Natural killer cell (primary cell): Measurements from ENCODE around the gene RBP5. TPM values are rescaled to one million over a fixed set of nuclear protein-coding genes. Genes with fewer than 3 reads are reported as not detected.

Source experiments
- ATAC-seq, 3 donors: fragments of 150-1000 bp in 2 of 3; fragments of 200-7000 bp in 1 of 3; cut with Tn5 transposase; 1 replicate in 1 of 3; 2 replicates in 2 of 3; pipeline ENCODE4 v1.10.0; 2021; ENCODE audit warnings: mild to moderate bottlenecking in 2 of 3, moderate library complexity in 2 of 3
- DNase-seq, 2 donors: peaks; one replicate each; pipeline versions ENCODE4 v3.0.0 to v3.0.0-alpha.2; 2013 to 2021; ENCODE audit warnings: mixed read lengths in 1 of 2
- H3K27ac ChIP-seq: one replicate; pipeline ENCODE4 v1.5.1; 2013; ENCODE audit warnings: mild to moderate bottlenecking, low read length
- H3K27me3 ChIP-seq: one replicate; pipeline ENCODE4 v1.6.1; 2013; ENCODE audit warnings: low read length; ENCODE audit not compliant: control insufficient read depth, insufficient read depth
- H3K36me3 ChIP-seq: one replicate; pipeline ENCODE4 v1.6.1; 2013; ENCODE audit warnings: low read length; ENCODE audit not compliant: control insufficient read depth, insufficient read depth
- H3K4me1 ChIP-seq: one replicate; pipeline ENCODE4 v1.6.1; 2013; ENCODE audit warnings: low read length; ENCODE audit not compliant: control insufficient read depth, insufficient read depth
- H3K4me3 ChIP-seq: one replicate; pipeline ENCODE4 v1.5.1; 2013; ENCODE audit warnings: low read length
- H3K9me3 ChIP-seq: one replicate; pipeline ENCODE4 v1.6.1; 2013; ENCODE audit warnings: low read length; ENCODE audit not compliant: control insufficient read depth, insufficient read depth
- H3K27ac Mint-ChIP-seq, 2 donors: one replicate each; pipeline ENCODE4 v1.8.0; 2022; ENCODE audit warnings: mild to moderate bottlenecking in 2 of 2, mixed read lengths in 2 of 2, moderate library complexity in 1 of 2
- H3K27me3 Mint-ChIP-seq, 2 donors: one replicate each; pipeline ENCODE4 v1.8.0; 2022; ENCODE audit warnings: low read depth in 2 of 2, mixed read lengths in 2 of 2
- H3K36me3 Mint-ChIP-seq: one replicate; pipeline ENCODE4 v1.8.0; 2022; ENCODE audit warnings: mixed read lengths
- H3K4me1 Mint-ChIP-seq, 2 donors: one replicate each; pipeline ENCODE4 v1.8.0; 2022; ENCODE audit warnings: mixed read lengths in 2 of 2
- H3K4me3 Mint-ChIP-seq: one replicate; pipeline ENCODE4 v1.8.0; 2022; ENCODE audit warnings: mild to moderate bottlenecking, moderate library complexity, mixed read lengths
- H3K9me3 Mint-ChIP-seq, 2 donors: one replicate each; pipeline ENCODE4 v1.8.0; 2022; ENCODE audit warnings: mixed read lengths in 2 of 2
- CTCF ChIP-seq: fragments of 200-600 bp; IDR thresholded peaks from one replicate; pipeline ENCODE4 v1.8.0; 2022; ENCODE audit warnings: antibody characterized with exemption
- WGBS: methylation state at CpG from one replicate; pipeline ENCODE4 v1.1.7; 2013; ENCODE audit warnings: missing lambda C conversion rate; ENCODE audit not compliant: insufficient coverage; 5-methylcytosine and 5-hydroxymethylcytosine counted together
- intact Hi-C: fragments of 100-400 bp; cut with micrococcal nuclease; formaldehyde crosslinking; loops from one replicate; pipeline ENCODE4 v1.14.2; 2022
- total RNA-seq, 4 donors: library from RNA; stranded (reverse); fragments of 120-200 nt in 1 of 4; gene quantifications; one replicate each; pipeline versions ENCODE4 v1.2.3 to v1.2.4, GENCODE V29; 2013 to 2022

Gene RBP5
- total RNA-seq, 3 donors from 2014 or later (not counting 1 experiment from before 2014, with no cell fraction given), result not detected

DNA sequence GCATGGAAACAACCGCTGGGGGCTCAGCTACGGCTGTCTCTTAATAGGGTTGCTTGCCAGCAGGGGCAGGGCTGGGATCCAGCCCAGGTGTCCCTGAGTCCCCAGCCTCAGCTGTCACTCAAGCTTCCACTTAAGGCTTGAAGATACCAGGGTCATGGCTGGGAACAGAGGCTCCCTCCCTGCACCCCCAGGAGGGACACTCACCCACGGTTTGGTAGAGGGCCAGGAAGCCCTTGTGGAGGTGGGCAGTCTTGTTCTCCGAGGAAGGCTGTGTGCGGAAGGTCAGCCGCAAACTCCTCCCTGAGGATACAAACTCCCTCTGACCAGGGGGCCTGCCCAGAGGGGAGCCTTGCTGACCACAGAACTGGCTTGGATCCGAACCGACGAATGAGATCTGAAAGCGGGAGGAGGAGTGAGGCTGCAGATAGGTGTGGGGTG, 27.0 kb downstream of the RBP5 start:
- TF ChIP-seq CTCF, result no peak
- Histone ChIP-seq H3K36me3 (peaks cover 17% of the 10 kb centered on the region), H3K4me1 (no peaks in the 10 kb centered on the region), H3K27ac (no peak overlapping the region), H3K27me3 (no peaks in the 10 kb centered on the region), H3K4me3 (no peak overlapping the region), H3K9me3 (no peaks in the 10 kb centered on the region)
- intact Hi-C loops, result no loop called here
- H3K9me3 Mint-ChIP-seq, result peaks cover 2 to 5% of the 10 kb centered on the region in 2 donors
- no peak overlapping the region for H3K4me3 Mint-ChIP-seq
- H3K27me3 Mint-ChIP-seq, result no peaks in the 10 kb centered on the region
- ATAC-seq (no peak), DNase-seq (no peak)
- 95% methylated on average over 10 of the region's 10 CpGs for WGBS
- peaks cover 13% of the 10 kb centered on the region for H3K36me3 Mint-ChIP-seq
- H3K27ac Mint-ChIP-seq, result no peak overlapping the region
- H3K4me1 Mint-ChIP-seq, result peaks cover 32 to 36% of the 10 kb centered on the region in 2 donors

DNA sequence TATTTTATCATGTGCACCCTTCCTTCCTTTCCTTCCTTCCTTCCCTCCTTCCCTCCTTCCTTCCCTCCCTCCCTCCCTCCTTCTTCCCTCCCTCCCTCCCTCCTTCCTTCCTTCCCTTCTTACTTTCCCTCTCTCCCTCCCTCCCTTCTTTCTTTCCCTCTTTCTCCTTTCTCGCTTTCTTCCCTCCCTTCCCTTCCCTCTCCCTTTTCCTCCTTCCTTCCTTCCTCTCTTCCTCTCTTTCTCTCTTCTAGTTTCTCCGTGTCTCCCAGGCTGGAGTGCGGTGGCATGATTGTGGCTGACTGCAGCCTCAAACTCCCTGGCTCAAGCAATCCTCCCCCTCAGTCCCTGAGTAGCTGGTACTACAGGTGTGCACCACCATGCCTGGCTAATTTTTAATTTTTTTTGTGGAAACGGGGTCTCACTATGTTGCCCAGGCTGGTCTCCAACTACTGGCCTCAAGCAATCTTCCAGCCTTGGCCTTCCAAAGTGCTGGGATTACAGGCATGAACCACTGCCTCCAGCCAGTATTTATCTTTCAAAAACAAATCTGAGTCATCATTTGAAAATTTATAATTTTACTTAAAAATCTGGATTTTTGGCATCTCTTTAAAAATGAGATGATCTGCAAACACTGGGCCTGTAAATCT, 27.5 kb downstream of the RBP5 start:
- H3K36me3 Mint-ChIP-seq, result peaks cover 9% of the 10 kb centered on the region
- Histone ChIP-seq H3K9me3 (no peaks in the 10 kb centered on the region), H3K27me3 (no peaks in the 10 kb centered on the region), H3K4me1 (no peaks in the 10 kb centered on the region), H3K27ac (no peak overlapping the region), H3K4me3 (no peak overlapping the region), H3K36me3 (peaks cover 17% of the 10 kb centered on the region)
- peak overlapping the region in 1 of 2 donors; percentile 70 for H3K27ac Mint-ChIP-seq
- no peak overlapping the region for H3K4me3 Mint-ChIP-seq
- intact Hi-C loops, result no loop called here
- peaks cover 27 to 31% of the 10 kb centered on the region in 2 donors for H3K4me1 Mint-ChIP-seq
- H3K27me3 Mint-ChIP-seq, result no peaks in the 10 kb centered on the region
- TF ChIP-seq CTCF, result no peak
- peaks cover 2 to 5% of the 10 kb centered on the region in 2 donors for H3K9me3 Mint-ChIP-seq
- 93% methylated on average over 4 of the region's 4 CpGs for WGBS
- DNase-seq (no peak), ATAC-seq (no peak)

DNA sequence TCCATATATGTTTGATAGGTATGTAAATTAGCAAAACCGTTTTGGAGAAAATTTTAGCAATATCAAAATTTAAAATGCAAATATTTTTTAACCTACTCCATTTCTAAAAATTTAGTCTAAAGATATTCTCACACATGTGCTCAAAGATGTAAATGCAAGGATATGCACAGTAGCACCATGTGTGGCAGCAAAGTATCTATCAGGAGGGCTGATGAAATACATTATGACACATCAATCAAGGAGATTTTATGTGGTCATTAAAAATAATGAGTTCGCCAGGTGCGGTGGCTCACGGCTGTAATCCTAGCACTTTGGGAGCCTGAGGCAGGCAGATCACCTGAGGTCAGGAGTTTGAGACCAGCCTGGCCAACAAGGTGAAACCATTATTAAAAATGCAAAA, 28.4 kb downstream of the RBP5 start:
- no peak for ATAC-seq
- 94% methylated on average over 3 of the region's 4 CpGs for WGBS

More for the DNA sequence above, 28.4 kb downstream of the RBP5 start:
- no peak for TF ChIP-seq CTCF
- no peaks in the 10 kb centered on the region for H3K4me1 ChIP-seq
- no peak overlapping the region for H3K4me3 Mint-ChIP-seq
- intact Hi-C loops, result no loop called here
- no peaks in the 10 kb centered on the region for H3K27me3 ChIP-seq
- H3K9me3 Mint-ChIP-seq, result no peaks in the 10 kb centered on the region
- peaks cover 19 to 21% of the 10 kb centered on the region in 2 donors for H3K4me1 Mint-ChIP-seq
- no peak for DNase-seq
- no peaks in the 10 kb centered on the region for H3K36me3 Mint-ChIP-seq
- H3K4me3 ChIP-seq, result no peak overlapping the region
- no peaks in the 10 kb centered on the region for H3K9me3 ChIP-seq
- peaks cover 17% of the 10 kb centered on the region for H3K36me3 ChIP-seq
- H3K27ac Mint-ChIP-seq, result no peak overlapping the region
- H3K27ac ChIP-seq, result no peak overlapping the region
- H3K27me3 Mint-ChIP-seq, result no peaks in the 10 kb centered on the region
